CD4-positive, CD25-positive, alpha-beta regulatory T cell (primary cell): ENCODE results near the gene PRDX5. TPM values are rescaled to one million over a fixed set of nuclear protein-coding genes. Genes with fewer than 3 reads are reported as not detected.
A peak's percentile ranks its signal among the peaks of the same experiment; 100 is the strongest.

ENCODE experiments used
- ATAC-seq, 2 donors: fragments of 150-1000 bp; cut with Tn5 transposase; one replicate each; pipeline ENCODE4 v1.10.0; 2021; ENCODE audit warnings: low read depth in 2 of 2, moderate number of reproducible peaks in 2 of 2, moderate library complexity in 1 of 2
- DNase-seq, 3 donors: peaks; one replicate each; pipeline versions ENCODE4 v3.0.0 to v3.0.0-alpha.2; 2012 to 2022; ENCODE audit warnings: mixed read lengths in 1 of 3
- H3K27ac ChIP-seq: one replicate; pipeline ENCODE4 v1.7.0; 2013; ENCODE audit warnings: mild to moderate bottlenecking, low read length; ENCODE audit not compliant: insufficient read depth, poor library complexity, severe bottlenecking
- H3K27me3 ChIP-seq: one replicate; pipeline ENCODE4 v1.7.0; 2013; ENCODE audit warnings: low read length; ENCODE audit not compliant: control insufficient read depth, insufficient read depth
- H3K36me3 ChIP-seq: one replicate; pipeline ENCODE4 v1.7.0; 2013; ENCODE audit warnings: mild to moderate bottlenecking, low read length, moderate library complexity; ENCODE audit not compliant: control insufficient read depth, insufficient read depth
- H3K4me1 ChIP-seq: 2 replicates; pipeline ENCODE4 v1.7.0; 2013; ENCODE audit warnings: mild to moderate bottlenecking, low read length; ENCODE audit not compliant: insufficient read depth, control insufficient read depth, poor library complexity, severe bottlenecking
- H3K4me3 ChIP-seq: one replicate; pipeline ENCODE4 v1.7.0; 2013; ENCODE audit warnings: low read depth, mild to moderate bottlenecking, low read length, moderate library complexity
- H3K9me3 ChIP-seq, 2 experiments: 1 replicate in 1 of 2; 2 replicates in 1 of 2; pipeline ENCODE4 v1.7.0; 2013; ENCODE audit warnings: low read length in 2 of 2, mild to moderate bottlenecking in 1 of 2, moderate library complexity in 1 of 2; ENCODE audit not compliant: control insufficient read depth in 2 of 2
- H3K27ac Mint-ChIP-seq, 3 donors: one replicate each; pipeline ENCODE4 v1.8.0; 2020 to 2022; ENCODE audit warnings: mild to moderate bottlenecking in 3 of 3, mixed read lengths in 3 of 3, moderate library complexity in 2 of 3
- H3K27me3 Mint-ChIP-seq: one replicate; pipeline ENCODE4 v1.8.0; 2022; ENCODE audit warnings: mild to moderate bottlenecking, mixed read lengths
- H3K36me3 Mint-ChIP-seq: one replicate; pipeline ENCODE4 v1.8.0; 2020; ENCODE audit warnings: mixed read lengths
- H3K4me1 Mint-ChIP-seq, 4 donors: one replicate each; pipeline ENCODE4 v1.8.0; 2020 to 2022; ENCODE audit warnings: mixed read lengths in 4 of 4, mild to moderate bottlenecking in 1 of 4
- H3K4me3 Mint-ChIP-seq, 4 donors: one replicate each; pipeline ENCODE4 v1.8.0; 2020 to 2022; ENCODE audit warnings: mild to moderate bottlenecking in 4 of 4, mixed read lengths in 4 of 4, moderate library complexity in 3 of 4
- H3K9me3 Mint-ChIP-seq, 7 donors: one replicate each; pipeline ENCODE4 v1.8.0; 2020 to 2022; ENCODE audit warnings: mixed read lengths in 7 of 7, mild to moderate bottlenecking in 3 of 7, moderate library complexity in 2 of 7
- polyA plus RNA-seq, 4 donors: library from polyadenylated mRNA; unstranded; fragments of 300-500 nt; fragmentation: Illumina TruSeq; gene quantifications; one replicate each; pipeline ENCODE4 v1.2.3, GENCODE V29; 2021
- total RNA-seq: library from RNA; stranded (reverse); gene quantifications from one replicate; pipeline ENCODE4 v1.2.3, GENCODE V29; 2022

Gene PRDX5
- total and polyA plus RNA-seq, 5 donors from 2014 or later, result 40.1 to 217 (median 181) TPM

- Mint-ChIP-seq H3K27me3 (no peaks in the 10 kb centered on the region), H3K27ac (peak within 1 kb of the TSS; percentile 95 to 97 (median 96)), H3K9me3 (no peaks in the 10 kb centered on the region), H3K36me3 (peaks cover 4% of the 10 kb centered on the region), H3K4me3 (peak within 1 kb of the TSS; percentile 80 to 95 (median 88)), H3K4me1 (peaks cover 0 to 52% (median 25%) of the 10 kb centered on the region in 4 donors)
- ATAC-seq (peak; percentile 91 to 94), DNase-seq (peak; percentile 82 to 93 (median 89))
- peaks cover 15% of the 10 kb centered on the region for H3K36me3 ChIP-seq
- no peaks in the 10 kb centered on the region for H3K27me3 ChIP-seq
- peak within 1 kb of the TSS; percentile 68 for H3K4me3 ChIP-seq
- no peaks in the 10 kb centered on the region for H3K9me3 ChIP-seq
- H3K4me1 ChIP-seq, result peaks cover 36% of the 10 kb centered on the region
- peak within 1 kb of the TSS; percentile 92 for H3K27ac ChIP-seq
These were observed 22.0 kb downstream of the PRDX5 start, which contains the start of gene CCDC88B for GRCh38 chr11:64339754-64340408. Gene CCDC88B (plus strand): TSS chr11:64340204. CDS start chr11:64340267, 63 bp downstream.

- H3K9me3 ChIP-seq, result no peaks in the 10 kb centered on the region
- no peaks in the 10 kb centered on the region for H3K27me3 ChIP-seq
- H3K4me1 ChIP-seq, result peaks cover 36% of the 10 kb centered on the region
- Mint-ChIP-seq H3K9me3 (no peaks in the 10 kb centered on the region), H3K4me1 (peaks cover 0 to 57% (median 25%) of the 10 kb centered on the region in 4 donors), H3K27ac (peak overlapping the region; percentile 79 to 97 (median 95)), H3K36me3 (peaks cover 11% of the 10 kb centered on the region), H3K27me3 (no peaks in the 10 kb centered on the region), H3K4me3 (peak overlapping the region; percentile 80 to 95 (median 88))
- H3K4me3 ChIP-seq, result no peak overlapping the region
- peak overlapping the region; percentile 92 for H3K27ac ChIP-seq
- DNase-seq (peak; percentile 63 to 71 (median 67)), ATAC-seq (peak; percentile 14 to 17)
- H3K36me3 ChIP-seq, result peaks cover 15% of the 10 kb centered on the region
These were observed 22.9 kb downstream of the PRDX5 start for GRCh38 chr11:64340671-64341335.

GRCh38 chr11:64341429-64341828 is 23.5 kb downstream of the PRDX5 start:
- Histone ChIP-seq H3K27me3 (no peaks in the 10 kb centered on the region), H3K9me3 (no peaks in the 10 kb centered on the region), H3K4me3 (no peak overlapping the region), H3K4me1 (peaks cover 36% of the 10 kb centered on the region), H3K27ac (peak overlapping the region; percentile 92), H3K36me3 (peaks cover 15% of the 10 kb centered on the region)
- ATAC-seq, result no peak
- peak overlapping the region in 1 of 3 donors; percentile 95 for H3K27ac Mint-ChIP-seq
- peaks cover 13% of the 10 kb centered on the region for H3K36me3 Mint-ChIP-seq
- no peak for DNase-seq
- H3K4me1 Mint-ChIP-seq, result peaks cover 0 to 57% (median 26%) of the 10 kb centered on the region in 4 donors
- H3K9me3 Mint-ChIP-seq, result no peaks in the 10 kb centered on the region
- H3K4me3 Mint-ChIP-seq, result peak overlapping the region; percentile 61 to 89 (median 79)
- H3K27me3 Mint-ChIP-seq, result no peaks in the 10 kb centered on the region

- peaks cover 13% of the 10 kb centered on the region for H3K36me3 Mint-ChIP-seq
- ATAC-seq (peak; percentile 60 to 68), DNase-seq (peak; percentile 83 to 91 (median 87))
- Histone ChIP-seq H3K4me1 (peaks cover 36% of the 10 kb centered on the region), H3K36me3 (peaks cover 15% of the 10 kb centered on the region), H3K27me3 (no peaks in the 10 kb centered on the region), H3K27ac (peak overlapping the region; percentile 23), H3K4me3 (no peak overlapping the region), H3K9me3 (no peaks in the 10 kb centered on the region)
- no peaks in the 10 kb centered on the region for H3K9me3 Mint-ChIP-seq
- H3K4me1 Mint-ChIP-seq, result peaks cover 0 to 57% (median 26%) of the 10 kb centered on the region in 4 donors
- H3K27ac Mint-ChIP-seq, result peak overlapping the region in 1 of 3 donors; percentile 20
- peak overlapping the region; percentile 44 to 80 (median 61) for H3K4me3 Mint-ChIP-seq
- H3K27me3 Mint-ChIP-seq, result no peaks in the 10 kb centered on the region
These were observed 24.2 kb downstream of the PRDX5 start for GRCh38 chr11:64341851-64342791.

- no peaks in the 10 kb centered on the region for H3K9me3 Mint-ChIP-seq
- peaks cover 36% of the 10 kb centered on the region for H3K4me1 ChIP-seq
- H3K9me3 ChIP-seq, result no peaks in the 10 kb centered on the region
- no peaks in the 10 kb centered on the region for H3K27me3 ChIP-seq
- ATAC-seq, result no peak
- H3K27ac ChIP-seq, result peak overlapping the region; percentile 23
- peaks cover 0 to 50% (median 21%) of the 10 kb centered on the region in 4 donors for H3K4me1 Mint-ChIP-seq
- no peak for DNase-seq
- no peak overlapping the region for H3K4me3 ChIP-seq
- peaks cover 9% of the 10 kb centered on the region for H3K36me3 Mint-ChIP-seq
- H3K27ac Mint-ChIP-seq, result no peak overlapping the region
- H3K4me3 Mint-ChIP-seq, result peak overlapping the region in 3 of 4 donors; percentile 7 to 54 (median 44)
- no peaks in the 10 kb centered on the region for H3K27me3 Mint-ChIP-seq
- H3K36me3 ChIP-seq, result peaks cover 18% of the 10 kb centered on the region
These were observed 25.2 kb downstream of the PRDX5 start for GRCh38 chr11:64342869-64343745.

GRCh38 chr11:64343767-64344559 is 26.0 kb downstream of the PRDX5 start:
- Histone ChIP-seq H3K4me3 (no peak overlapping the region), H3K36me3 (peaks cover 15% of the 10 kb centered on the region), H3K4me1 (peaks cover 36% of the 10 kb centered on the region), H3K27me3 (no peaks in the 10 kb centered on the region), H3K27ac (no peak overlapping the region), H3K9me3 (no peaks in the 10 kb centered on the region)
- ATAC-seq, result no peak
- no peaks in the 10 kb centered on the region for H3K9me3 Mint-ChIP-seq
- H3K4me1 Mint-ChIP-seq, result peaks cover 0 to 42% (median 17%) of the 10 kb centered on the region in 4 donors
- no peaks in the 10 kb centered on the region for H3K27me3 Mint-ChIP-seq
- peak in 1 of 3 donors; percentile 30 for DNase-seq
- no peak overlapping the region for H3K4me3 Mint-ChIP-seq
- H3K36me3 Mint-ChIP-seq, result peaks cover 9% of the 10 kb centered on the region
- no peak overlapping the region for H3K27ac Mint-ChIP-seq
